ENCODE measurements around the gene TMEM150B.
A peak's percentile ranks its signal among the peaks of the same experiment; 100 is the strongest.

Gene TMEM150B

GRCh38 chr19:55308281-55308680, 16.9 kb downstream of the TMEM150B start:
- no peak for DNase-seq (ENCODE audit: low read depth in 3 of 3, low spot score in 1 of 3)

GRCh38 chr19:55306712-55307111, 18.4 kb downstream of the TMEM150B start:
- DNase-seq (ENCODE audit: low read depth in 3 of 3, low spot score in 1 of 3) = no peak

- no peak for DNase-seq (ENCODE audit: low read depth in 3 of 3, low spot score in 1 of 3)
Observed at GRCh38 chr19:55305983-55306562, 19.1 kb downstream of the TMEM150B start.

GRCh38 chr19:55305491-55305890, 19.6 kb downstream of the TMEM150B start:
- peak in 1 of 3 donors; percentile 30 for DNase-seq (ENCODE audit: low read depth in 3 of 3, low spot score in 1 of 3)

GRCh38 chr19:55304980-55305379, 20.2 kb downstream of the TMEM150B start:
- DNase-seq (ENCODE audit: low read depth in 3 of 3, low spot score in 1 of 3) = no peak

GRCh38 chr19:55304279-55304978, 20.7 kb downstream of the TMEM150B start:
- DNase-seq (ENCODE audit: low read depth in 3 of 3, low spot score in 1 of 3) = no peak

- DNase-seq (ENCODE audit: low read depth in 3 of 3, low spot score in 1 of 3) = no peak
Observed at GRCh38 chr19:55303477-55303876, 21.7 kb downstream of the TMEM150B start.

- no peak for DNase-seq (ENCODE audit: low read depth in 3 of 3, low spot score in 1 of 3)
Observed at GRCh38 chr19:55302318-55302703, 22.8 kb downstream of the TMEM150B start.

GRCh38 chr19:55301459-55302317, 23.5 kb downstream of the TMEM150B start:
- peak; percentile 81 to 98 (median 93) for DNase-seq (ENCODE audit: low read depth in 3 of 3, low spot score in 1 of 3)

GRCh38 chr19:55300886-55301458, 24.2 kb downstream of the TMEM150B start:
- no peak for DNase-seq (ENCODE audit: low read depth in 3 of 3, low spot score in 1 of 3)

- DNase-seq (ENCODE audit: low read depth in 3 of 3, low spot score in 1 of 3) = no peak
Observed at GRCh38 chr19:55299991-55300390, 25.1 kb downstream of the TMEM150B start.

GRCh38 chr19:55297267-55297666, 27.9 kb downstream of the TMEM150B start:
- DNase-seq (ENCODE audit: low read depth in 3 of 3, low spot score in 1 of 3) = no peak

GRCh38 chr19:55289117-55289796, 35.9 kb downstream of the TMEM150B start:
- no peak for DNase-seq (ENCODE audit: low read depth in 3 of 3, low spot score in 1 of 3)

GRCh38 chr19:55287361-55288079, 37.6 kb downstream of the TMEM150B start:
- no peak for DNase-seq (ENCODE audit: low read depth in 3 of 3, low spot score in 1 of 3)

GRCh38 chr19:55285229-55285890, 39.8 kb downstream of the TMEM150B start:
- DNase-seq (ENCODE audit: low read depth in 3 of 3, low spot score in 1 of 3) = no peak

GRCh38 chr19:55284405-55285058, 40.6 kb downstream of the TMEM150B start:
- no peak for DNase-seq (ENCODE audit: low read depth in 3 of 3, low spot score in 1 of 3)

GRCh38 chr19:55283548-55284377, 41.4 kb downstream of the TMEM150B start, which contains the start of gene BRSK1:
Gene BRSK1, plus strand, starts transcription at chr19:55283997. Its CDS starts 446 bp downstream, at chr19:55284443.
- DNase-seq (ENCODE audit: low read depth in 3 of 3, low spot score in 1 of 3) = peak in 1 of 3 donors; percentile 25
